ENCODE measurements around the gene BROX. TPM values are rescaled to one million over a fixed set of nuclear protein-coding genes. Genes with fewer than 3 reads are reported as not detected.

BROX gene
- total RNA-seq, 4 donors from 2014 or later, result 40.7 to 80.2 (median 51.4) TPM

DNA sequence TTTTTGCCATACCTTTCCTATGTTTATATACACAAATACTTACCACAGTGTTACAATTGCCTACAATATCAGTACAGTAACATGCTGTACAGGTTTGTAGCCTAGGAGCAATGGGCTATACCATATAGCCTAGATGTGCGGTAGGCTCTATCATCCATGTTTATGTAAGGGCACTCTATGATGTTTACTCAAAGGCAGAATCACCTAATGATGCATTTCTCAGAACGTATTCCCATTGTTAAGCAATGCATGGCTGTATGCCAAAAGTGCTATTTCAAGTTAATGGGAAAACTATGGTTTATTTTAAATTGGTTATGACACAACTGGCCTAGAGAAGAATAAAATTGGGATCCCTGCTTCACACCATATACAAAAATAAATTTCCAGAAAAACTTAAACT, 65.6 kb downstream of the BROX start:
- H3K27me3 ChIP-seq, result no peaks in the 10 kb centered on the region
- TF ChIP-seq POLR2A (IDR thresholded peaks at IDR 0.05), result no peak
- TF ChIP-seq, protein P1, sequence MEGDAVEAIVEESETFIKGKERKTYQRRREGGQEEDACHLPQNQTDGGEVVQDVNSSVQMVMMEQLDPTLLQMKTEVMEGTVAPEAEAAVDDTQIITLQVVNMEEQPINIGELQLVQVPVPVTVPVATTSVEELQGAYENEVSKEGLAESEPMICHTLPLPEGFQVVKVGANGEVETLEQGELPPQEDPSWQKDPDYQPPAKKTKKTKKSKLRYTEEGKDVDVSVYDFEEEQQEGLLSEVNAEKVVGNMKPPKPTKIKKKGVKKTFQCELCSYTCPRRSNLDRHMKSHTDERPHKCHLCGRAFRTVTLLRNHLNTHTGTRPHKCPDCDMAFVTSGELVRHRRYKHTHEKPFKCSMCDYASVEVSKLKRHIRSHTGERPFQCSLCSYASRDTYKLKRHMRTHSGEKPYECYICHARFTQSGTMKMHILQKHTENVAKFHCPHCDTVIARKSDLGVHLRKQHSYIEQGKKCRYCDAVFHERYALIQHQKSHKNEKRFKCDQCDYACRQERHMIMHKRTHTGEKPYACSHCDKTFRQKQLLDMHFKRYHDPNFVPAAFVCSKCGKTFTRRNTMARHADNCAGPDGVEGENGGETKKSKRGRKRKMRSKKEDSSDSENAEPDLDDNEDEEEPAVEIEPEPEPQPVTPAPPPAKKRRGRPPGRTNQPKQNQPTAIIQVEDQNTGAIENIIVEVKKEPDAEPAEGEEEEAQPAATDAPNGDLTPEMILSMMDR (IDR thresholded peaks at IDR 0.05 in 4 of 5, conservative IDR thresholded peaks at IDR 0.05 in 1 of 5), result no peak
- in situ Hi-C loops (cut with MboI; ENCODE audit: low sequenced_read_pairs in 4 of 4), result no loop called here
- H3K9me3 ChIP-seq, result no peaks in the 10 kb centered on the region
- no peaks in the 10 kb centered on the region for H3K36me3 ChIP-seq
- ATAC-seq (no peak), DNase-seq (no peak)
- H3K27ac ChIP-seq, result no peak overlapping the region
- intact Hi-C loops (cut with DNase I; ENCODE audit: low total_unique reads), result no loop called here
- no peaks in the 10 kb centered on the region for H3K4me1 ChIP-seq
- no peak overlapping the region for H3K4me3 ChIP-seq

DNA sequence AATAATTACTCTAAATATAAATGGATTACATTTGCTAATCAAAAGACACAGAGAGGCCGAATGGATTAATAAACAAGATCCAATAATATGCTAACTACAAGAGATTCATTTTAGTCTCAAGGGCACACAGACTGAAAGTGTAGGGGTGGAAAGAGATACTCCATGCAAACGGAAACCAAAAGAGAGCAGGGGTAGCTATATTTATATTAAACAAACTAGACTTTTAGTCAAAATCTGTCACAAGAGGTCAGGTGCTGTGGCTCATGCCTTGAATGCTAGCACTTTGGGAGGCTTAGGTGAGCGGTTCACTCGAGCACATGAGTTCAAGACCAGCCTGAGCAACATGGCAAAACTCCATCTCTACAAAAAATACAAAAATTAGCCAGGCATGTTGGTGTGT, 68.9 kb downstream of the BROX start:
- no peaks in the 10 kb centered on the region for H3K9me3 ChIP-seq
- no peak for ATAC-seq

DNA sequence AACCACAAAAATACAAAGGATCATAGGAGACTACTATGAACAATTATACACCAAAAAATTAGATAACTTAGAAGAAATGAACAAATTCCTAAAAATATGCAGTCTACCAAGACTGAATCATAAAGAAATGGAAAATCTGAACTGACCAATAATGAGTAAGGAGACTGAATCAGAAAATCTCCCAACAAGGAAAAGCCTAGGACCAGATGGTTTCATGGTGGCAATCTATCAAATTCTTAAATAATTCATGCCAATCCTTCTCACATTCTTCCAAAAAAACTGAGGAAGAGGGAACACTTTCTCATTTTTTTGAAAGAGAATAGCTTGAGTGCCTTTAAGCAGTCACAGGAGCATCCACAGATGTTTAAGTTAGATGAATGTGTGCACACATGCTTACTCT, 70.7 kb downstream of the BROX start:
- H3K4me1 ChIP-seq, result no peaks in the 10 kb centered on the region
- H3K27ac ChIP-seq, result no peak overlapping the region
- no peak overlapping the region for H3K4me3 ChIP-seq
- TF ChIP-seq, protein P1 (IDR thresholded peaks at IDR 0.05 in 4 of 5, conservative IDR thresholded peaks at IDR 0.05 in 1 of 5), result no peak
- TF ChIP-seq POLR2A (IDR thresholded peaks at IDR 0.05), result no peak
- DNase-seq (no peak), ATAC-seq (no peak)
- no peaks in the 10 kb centered on the region for H3K27me3 ChIP-seq
- no peaks in the 10 kb centered on the region for H3K9me3 ChIP-seq
- in situ Hi-C loops (cut with MboI; ENCODE audit: low sequenced_read_pairs in 4 of 4), result no loop called here
- intact Hi-C loops (cut with DNase I; ENCODE audit: low total_unique reads), result no loop called here
- no peaks in the 10 kb centered on the region for H3K36me3 ChIP-seq

More for the DNA sequence above, 68.9 kb downstream of the BROX start:
- Histone ChIP-seq H3K4me1 (no peaks in the 10 kb centered on the region), H3K27me3 (no peaks in the 10 kb centered on the region), H3K36me3 (no peaks in the 10 kb centered on the region), H3K4me3 (no peak overlapping the region), H3K27ac (no peak overlapping the region)
- intact Hi-C loops (cut with DNase I; ENCODE audit: low total_unique reads) (no loop called here), in situ Hi-C loops (cut with MboI; ENCODE audit: low sequenced_read_pairs in 4 of 4) (no loop called here)
- TF ChIP-seq, protein P1 (IDR thresholded peaks at IDR 0.05 in 4 of 5, conservative IDR thresholded peaks at IDR 0.05 in 1 of 5), result no peak
- TF ChIP-seq POLR2A (IDR thresholded peaks at IDR 0.05), result no peak
- DNase-seq, result no peak

DNA sequence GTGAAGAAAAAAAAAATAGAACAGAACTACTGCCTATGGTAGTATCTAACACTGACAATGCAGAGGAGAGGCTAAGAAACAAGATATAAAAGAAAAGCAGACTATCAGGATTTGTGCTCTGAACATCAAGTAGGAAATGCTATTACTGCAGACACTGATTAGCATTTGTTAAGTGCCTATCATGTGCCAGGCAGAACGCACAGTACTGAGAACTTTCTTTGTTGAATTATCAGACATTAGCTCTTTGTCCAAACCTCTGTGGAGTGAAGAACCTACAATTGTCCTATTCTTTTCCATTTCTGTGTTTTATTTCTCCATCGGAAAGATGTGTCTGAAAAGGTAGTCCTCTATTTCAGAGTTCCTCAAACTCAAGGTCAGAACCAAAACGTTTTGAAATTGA, 72.0 kb downstream of the BROX start:
- Histone ChIP-seq H3K36me3 (no peaks in the 10 kb centered on the region), H3K4me1 (no peaks in the 10 kb centered on the region), H3K27me3 (no peaks in the 10 kb centered on the region), H3K4me3 (no peak overlapping the region), H3K9me3 (no peaks in the 10 kb centered on the region), H3K27ac (no peak overlapping the region)
- DNase-seq, result no peak
- no peak for ATAC-seq
- TF ChIP-seq, protein P1 (IDR thresholded peaks at IDR 0.05 in 4 of 5, conservative IDR thresholded peaks at IDR 0.05 in 1 of 5), result no peak
- no peak for TF ChIP-seq POLR2A (IDR thresholded peaks at IDR 0.05)
- intact Hi-C loops (cut with DNase I; ENCODE audit: low total_unique reads) (no loop called here), in situ Hi-C loops (cut with MboI; ENCODE audit: low sequenced_read_pairs in 4 of 4) (no loop called here)

Other genes starting within 250 kb of the BROX start
- not detected for gene HHIPL2, start 164.5 kb upstream of the BROX start, total RNA-seq
- gene TAF1A, start 122.6 kb upstream of the BROX start, total RNA-seq, result 1 to 10 TPM; 1.5 to 3.4 (median 1.6) TPM
- 10 to 100 TPM; 24.1 to 75.3 (median 47.9) TPM for gene MIA3, start 94.5 kb upstream of the BROX start, total RNA-seq
- 10 to 100 TPM; 19.6 to 32.8 (median 25.8) TPM for gene AIDA, start 73 bp upstream of the BROX start, total RNA-seq
- gene FAM177B, start 24.6 kb downstream of the BROX start, total RNA-seq, result under 1 TPM in 1 of 4 donors, not detected in 3; 0.39 TPM
- gene DISP1, start 102.5 kb downstream of the BROX start, total RNA-seq, result 1 to 10 TPM; 2.4 to 3.7 (median 2.9) TPM

Data from gastrocnemius medialis (tissue), 4 donors.